ENCODE measurements around the gene TMEM174. TPM values are rescaled to one million over a fixed set of nuclear protein-coding genes. Genes with fewer than 3 reads are reported as not detected.

Gene TMEM174
- total and polyA plus RNA-seq, 4 donors, result not detected

DNA sequence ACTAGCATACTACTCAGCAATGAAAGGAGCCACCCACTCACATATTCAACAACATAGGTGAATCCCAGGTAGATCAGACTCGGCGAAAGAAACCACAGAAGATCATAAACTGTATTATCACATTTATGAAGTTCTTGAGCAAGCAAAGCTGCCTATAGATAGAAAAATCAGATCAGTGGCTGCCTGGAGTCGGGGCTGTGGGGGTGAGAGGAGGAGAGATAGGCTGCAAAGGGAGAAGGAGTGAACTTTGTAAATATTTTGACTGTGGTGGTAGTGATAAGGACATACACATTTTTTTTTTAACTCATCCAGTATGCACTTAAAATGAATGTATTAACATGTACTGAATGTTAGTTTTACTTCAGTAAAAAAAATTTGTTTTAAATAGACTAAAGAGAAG is 23.5 kb upstream of the TMEM174 start:
- H3K4me3 ChIP-seq (ENCODE audit: low read depth in 1 of 3, low read length in 3 of 3), result no peak overlapping the region
- no peaks in the 10 kb centered on the region for H3K4me1 ChIP-seq (ENCODE audit: control insufficient read depth in 4 of 4, insufficient read depth in 4 of 4, low read length in 3 of 4)
- 82% methylated on average over 3 of the region's 3 CpGs for WGBS
- no peak for DNase-seq (ENCODE audit: low spot score)
- H3K27me3 ChIP-seq (ENCODE audit: control insufficient read depth in 4 of 4, insufficient read depth in 4 of 4, low read length in 3 of 4), result no peaks in the 10 kb centered on the region
- no peaks in the 10 kb centered on the region for H3K36me3 ChIP-seq (ENCODE audit: control insufficient read depth in 4 of 4, insufficient read depth in 3 of 4, low read depth in 1 of 4, low read length in 3 of 4)
- no peak for TF ChIP-seq JUND (IDR thresholded peaks at IDR 0.05)
- TF ChIP-seq FOXA2 (IDR thresholded peaks at IDR 0.05), result no peak
- no peak for TF ChIP-seq YY1 (IDR thresholded peaks at IDR 0.05)
- H3K27ac ChIP-seq (ENCODE audit: low read depth in 1 of 2, low read length in 2 of 2), result no peak overlapping the region
- no peak overlapping the region for H3K9ac ChIP-seq (ENCODE audit: low read depth in 1 of 2, low read length in 2 of 2)
- H3K9me3 ChIP-seq (ENCODE audit: control insufficient read depth in 4 of 4, low read length in 3 of 4), result no peaks in the 10 kb centered on the region

- H3K9me3 ChIP-seq (ENCODE audit: control insufficient read depth in 4 of 4, low read length in 3 of 4), result no peaks in the 10 kb centered on the region
- no peak for DNase-seq (ENCODE audit: low spot score)
- no peak overlapping the region for H3K4me3 ChIP-seq (ENCODE audit: low read depth in 1 of 3, low read length in 3 of 3)
- TF ChIP-seq SP1 (IDR thresholded peaks at IDR 0.05) (no peak), FOXA1 (IDR thresholded peaks at IDR 0.05) (no peak), FOXA2 (IDR thresholded peaks at IDR 0.05) (no peak), EGR1 (IDR thresholded peaks at IDR 0.05; ENCODE audit: low read depth in 2 of 2) (no peak), NR2F2 (IDR thresholded peaks at IDR 0.05) (no peak), RAD21 (IDR thresholded peaks at IDR 0.05) (no peak), RXRA (IDR thresholded peaks at IDR 0.05) (no peak), CTCF (IDR thresholded peaks at IDR 0.05; ENCODE audit: low read depth, low read length, missing input control) (no peak), HNF4G (IDR thresholded peaks at IDR 0.05) (no peak), HNF4A (conservative IDR thresholded peaks at IDR 0.05) (no peak), TAF1 (conservative IDR thresholded peaks at IDR 0.05) (no peak), GABPA (IDR thresholded peaks at IDR 0.05 in 1 of 2, conservative IDR thresholded peaks at IDR 0.05 in 1 of 2) (no peak), YY1 (IDR thresholded peaks at IDR 0.05) (no peak)
- TF ChIP-seq, protein P1, sequence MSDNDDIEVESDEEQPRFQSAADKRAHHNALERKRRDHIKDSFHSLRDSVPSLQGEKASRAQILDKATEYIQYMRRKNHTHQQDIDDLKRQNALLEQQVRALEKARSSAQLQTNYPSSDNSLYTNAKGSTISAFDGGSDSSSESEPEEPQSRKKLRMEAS (IDR thresholded peaks at IDR 0.05), result no peak
- TF ChIP-seq, protein P2, sequence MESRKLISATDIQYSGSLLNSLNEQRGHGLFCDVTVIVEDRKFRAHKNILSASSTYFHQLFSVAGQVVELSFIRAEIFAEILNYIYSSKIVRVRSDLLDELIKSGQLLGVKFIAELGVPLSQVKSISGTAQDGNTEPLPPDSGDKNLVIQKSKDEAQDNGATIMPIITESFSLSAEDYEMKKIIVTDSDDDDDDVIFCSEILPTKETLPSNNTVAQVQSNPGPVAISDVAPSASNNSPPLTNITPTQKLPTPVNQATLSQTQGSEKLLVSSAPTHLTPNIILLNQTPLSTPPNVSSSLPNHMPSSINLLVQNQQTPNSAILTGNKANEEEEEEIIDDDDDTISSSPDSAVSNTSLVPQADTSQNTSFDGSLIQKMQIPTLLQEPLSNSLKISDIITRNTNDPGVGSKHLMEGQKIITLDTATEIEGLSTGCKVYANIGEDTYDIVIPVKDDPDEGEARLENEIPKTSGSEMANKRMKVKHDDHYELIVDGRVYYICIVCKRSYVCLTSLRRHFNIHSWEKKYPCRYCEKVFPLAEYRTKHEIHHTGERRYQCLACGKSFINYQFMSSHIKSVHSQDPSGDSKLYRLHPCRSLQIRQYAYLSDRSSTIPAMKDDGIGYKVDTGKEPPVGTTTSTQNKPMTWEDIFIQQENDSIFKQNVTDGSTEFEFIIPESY (IDR thresholded peaks at IDR 0.05), result no peak
- TF ChIP-seq, protein P3, sequence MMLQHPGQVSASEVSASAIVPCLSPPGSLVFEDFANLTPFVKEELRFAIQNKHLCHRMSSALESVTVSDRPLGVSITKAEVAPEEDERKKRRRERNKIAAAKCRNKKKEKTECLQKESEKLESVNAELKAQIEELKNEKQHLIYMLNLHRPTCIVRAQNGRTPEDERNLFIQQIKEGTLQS (IDR thresholded peaks at IDR 0.05), result no peak
- TF ChIP-seq, protein P4, sequence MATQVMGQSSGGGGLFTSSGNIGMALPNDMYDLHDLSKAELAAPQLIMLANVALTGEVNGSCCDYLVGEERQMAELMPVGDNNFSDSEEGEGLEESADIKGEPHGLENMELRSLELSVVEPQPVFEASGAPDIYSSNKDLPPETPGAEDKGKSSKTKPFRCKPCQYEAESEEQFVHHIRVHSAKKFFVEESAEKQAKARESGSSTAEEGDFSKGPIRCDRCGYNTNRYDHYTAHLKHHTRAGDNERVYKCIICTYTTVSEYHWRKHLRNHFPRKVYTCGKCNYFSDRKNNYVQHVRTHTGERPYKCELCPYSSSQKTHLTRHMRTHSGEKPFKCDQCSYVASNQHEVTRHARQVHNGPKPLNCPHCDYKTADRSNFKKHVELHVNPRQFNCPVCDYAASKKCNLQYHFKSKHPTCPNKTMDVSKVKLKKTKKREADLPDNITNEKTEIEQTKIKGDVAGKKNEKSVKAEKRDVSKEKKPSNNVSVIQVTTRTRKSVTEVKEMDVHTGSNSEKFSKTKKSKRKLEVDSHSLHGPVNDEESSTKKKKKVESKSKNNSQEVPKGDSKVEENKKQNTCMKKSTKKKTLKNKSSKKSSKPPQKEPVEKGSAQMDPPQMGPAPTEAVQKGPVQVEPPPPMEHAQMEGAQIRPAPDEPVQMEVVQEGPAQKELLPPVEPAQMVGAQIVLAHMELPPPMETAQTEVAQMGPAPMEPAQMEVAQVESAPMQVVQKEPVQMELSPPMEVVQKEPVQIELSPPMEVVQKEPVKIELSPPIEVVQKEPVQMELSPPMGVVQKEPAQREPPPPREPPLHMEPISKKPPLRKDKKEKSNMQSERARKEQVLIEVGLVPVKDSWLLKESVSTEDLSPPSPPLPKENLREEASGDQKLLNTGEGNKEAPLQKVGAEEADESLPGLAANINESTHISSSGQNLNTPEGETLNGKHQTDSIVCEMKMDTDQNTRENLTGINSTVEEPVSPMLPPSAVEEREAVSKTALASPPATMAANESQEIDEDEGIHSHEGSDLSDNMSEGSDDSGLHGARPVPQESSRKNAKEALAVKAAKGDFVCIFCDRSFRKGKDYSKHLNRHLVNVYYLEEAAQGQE (IDR thresholded peaks at IDR 0.05), result no peak
- H3K36me3 ChIP-seq (ENCODE audit: control insufficient read depth in 4 of 4, insufficient read depth in 3 of 4, low read depth in 1 of 4, low read length in 3 of 4), result no peaks in the 10 kb centered on the region
- H3K27me3 ChIP-seq (ENCODE audit: control insufficient read depth in 4 of 4, insufficient read depth in 4 of 4, low read length in 3 of 4), result no peaks in the 10 kb centered on the region
- H3K4me1 ChIP-seq (ENCODE audit: control insufficient read depth in 4 of 4, insufficient read depth in 4 of 4, low read length in 3 of 4), result no peaks in the 10 kb centered on the region
- H3K27ac ChIP-seq (ENCODE audit: low read depth in 1 of 2, low read length in 2 of 2), result no peak overlapping the region
- 75% methylated on average over 7 of the region's 7 CpGs for whole genome bisulfite sequencing
- no peak overlapping the region for H3K9ac ChIP-seq (ENCODE audit: low read depth in 1 of 2, low read length in 2 of 2)
These were observed 22.1 kb upstream of the TMEM174 start for GRCh38 chr5:73150876-73151275.
